SK-N-SH treated with all-trans-retinoic acid at 6 μM for 48 hours (cell line): ENCODE data around the gene VCPKMT.

Experiments
- BACH2 ChIP-seq: fragments of 250-450 bp; sonication (Bioruptor Pico); IDR thresholded peaks from 2 replicates; pipeline ENCODE4 v1.9.0; 2021; ENCODE audit warnings: mild to moderate bottlenecking, borderline replicate concordance
- GLIS3 ChIP-seq: fragments of 250-450 bp; sonication (Bioruptor Pico); IDR thresholded peaks from 2 replicates; pipeline ENCODE4 v1.5.0; 2020; ENCODE audit warnings: mild to moderate bottlenecking, moderate library complexity
- ZFP30 ChIP-seq: fragments of 450-650 bp; formaldehyde crosslinking; IDR thresholded peaks from 2 replicates; pipeline ENCODE4 v1.5.0; 2022; ENCODE audit warnings: mild to moderate bottlenecking, moderate library complexity
- ZNF565 ChIP-seq: fragments of 450-650 bp; formaldehyde crosslinking; conservative IDR thresholded peaks from 2 replicates; pipeline ENCODE4 v1.5.0; 2020; ENCODE audit warnings: low read depth, mild to moderate bottlenecking, moderate library complexity

DNA sequence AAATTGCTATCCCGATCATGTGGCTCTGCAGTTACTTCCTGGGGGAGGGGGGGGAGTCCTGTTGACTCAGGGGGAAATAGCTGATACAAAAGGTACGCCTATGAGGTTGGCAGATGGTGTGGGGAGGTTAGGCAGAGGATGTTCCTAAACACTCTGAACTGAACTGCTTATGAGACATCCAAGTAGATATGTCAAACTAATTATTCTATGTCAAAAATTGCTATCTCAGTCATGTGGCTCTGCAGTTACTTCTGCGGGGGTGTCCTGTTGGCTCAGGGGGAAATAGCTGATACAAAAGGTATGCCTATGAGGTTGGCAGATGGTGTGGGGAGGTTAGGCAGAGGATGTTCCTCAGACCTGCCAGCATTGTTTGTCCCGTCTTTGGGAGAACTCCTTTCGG is 5.1 kb upstream of the VCPKMT start:
- TF ChIP-seq ZFP30 (CRISPR knock-in tag), result no peak
- TF ChIP-seq GLIS3 (CRISPR knock-in tag), result no peak
- TF ChIP-seq ZNF565 (CRISPR knock-in tag), result no peak
- TF ChIP-seq BACH2 (CRISPR knock-in tag), result no peak
